BLaER1 treated with 17β-estradiol and CSF1 and Interleukin-3, amounts not matched to agents 10 nM and 100 nM (cell line): ENCODE measurements around the gene PRPS1.

Experiments used
- H3K27ac ChIP-seq, 11 experiments: shearing (Covaris generic); formaldehyde crosslinking; 2 replicates each; pipeline ENCODE4 v1.8.1; 2022
- H3K27me3 ChIP-seq, 11 experiments: shearing (Covaris generic); formaldehyde crosslinking; 2 replicates each; pipeline ENCODE4 v1.8.1; 2022
- H3K36me3 ChIP-seq, 11 experiments: shearing (Covaris generic); formaldehyde crosslinking; 2 replicates each; pipeline ENCODE4 v1.8.1; 2022
- H3K4me1 ChIP-seq, 10 experiments: shearing (Covaris generic); formaldehyde crosslinking; 2 replicates each; pipeline ENCODE4 v1.8.1; 2022
- H3K4me2 ChIP-seq, 11 experiments: shearing (Covaris generic); formaldehyde crosslinking; 2 replicates each; pipeline ENCODE4 v1.8.1; 2022
- H3K4me3 ChIP-seq, 10 experiments: shearing (Covaris generic); formaldehyde crosslinking; 2 replicates each; pipeline ENCODE4 v1.8.1; 2022
- H3K9ac ChIP-seq, 11 experiments: shearing (Covaris generic); formaldehyde crosslinking; 2 replicates each; pipeline ENCODE4 v1.8.1; 2022
- H3K9me3 ChIP-seq, 11 experiments: shearing (Covaris generic); formaldehyde crosslinking; replicated peaks in 1 of 11; 2 replicates each; pipeline ENCODE4 v1.8.1; 2022
- H4K20me1 ChIP-seq, 11 experiments: shearing (Covaris generic); formaldehyde crosslinking; 2 replicates each; pipeline ENCODE4 v1.8.1; 2022
- Cebpa-rat ChIP-seq, 11 experiments: shearing (Covaris generic); IDR thresholded peaks; 2 replicates each; pipeline ENCODE4 v1.8.1; 2022

Gene PRPS1

GRCh38 chrX:107674480-107675364, 46.4 kb downstream of the PRPS1 start:
- Histone ChIP-seq H3K9me3 (no peaks in the 10 kb centered on the region), H3K4me1 (peaks cover 65 to 76% (median 71%) of the 10 kb centered on the region in 10 experiments), H4K20me1 (peaks cover 0 to 27% (median 6%) of the 10 kb centered on the region in 11 experiments; a peak in 9 of 22 replicates), H3K27me3 (peaks cover 57 to 94% (median 89%) of the 10 kb centered on the region in 11 experiments), H3K9ac (peak overlapping the region; percentile 56 to 80 (median 72)), H3K36me3 (no peaks in the 10 kb centered on the region), H3K4me2 (peak overlapping the region; percentile 62 to 86 (median 80)), H3K4me3 (peak overlapping the region in 6 of 10 experiments; percentile 15 to 55 (median 38); a peak in 7 of 20 replicates), H3K27ac (peak overlapping the region; percentile 69 to 88 (median 83); a peak in 21 of 22 replicates)
- TF ChIP-seq Cebpa-rat (IDR thresholded peaks at IDR 0.05) = peak in 1 of 11 experiments; percentile 26; a peak in 1 of 22 replicates

- H3K4me2 ChIP-seq = peak overlapping the region; percentile 62 to 86 (median 80)
- H3K27ac ChIP-seq = peak overlapping the region; percentile 55 to 88 (median 83); a peak in 21 of 22 replicates
These were observed 47.0 kb downstream of the PRPS1 start for GRCh38 chrX:107675365-107675654.

GRCh38 chrX:107675823-107676555, 47.7 kb downstream of the PRPS1 start:
- Histone ChIP-seq H3K4me1 (peaks cover 68 to 85% (median 72%) of the 10 kb centered on the region in 10 experiments), H4K20me1 (peaks cover 0 to 27% (median 6%) of the 10 kb centered on the region in 11 experiments; a peak in 9 of 22 replicates), H3K4me2 (peak overlapping the region; percentile 62 to 86 (median 80)), H3K27me3 (peaks cover 70 to 94% (median 89%) of the 10 kb centered on the region in 11 experiments), H3K9ac (peak overlapping the region in 10 of 11 experiments; percentile 29 to 76 (median 72); a peak in 19 of 22 replicates), H3K9me3 (no peaks in the 10 kb centered on the region), H3K27ac (peak overlapping the region; percentile 12 to 88 (median 83); a peak in 21 of 22 replicates), H3K4me3 (peak overlapping the region in 4 of 10 experiments; percentile 9 to 41 (median 40); a peak in 4 of 20 replicates), H3K36me3 (no peaks in the 10 kb centered on the region)
- TF ChIP-seq Cebpa-rat (IDR thresholded peaks at IDR 0.05) = peak in 10 of 11 experiments; percentile 27 to 97 (median 90); a peak in 18 of 22 replicates

More at GRCh38 chrX:107675365-107675654, 47.0 kb downstream of the PRPS1 start:
- Histone ChIP-seq H3K4me3 (peak overlapping the region in 4 of 10 experiments; percentile 36 to 41 (median 40); a peak in 5 of 20 replicates), H3K27me3 (peaks cover 63 to 94% (median 89%) of the 10 kb centered on the region in 11 experiments), H4K20me1 (peaks cover 0 to 27% (median 6%) of the 10 kb centered on the region in 11 experiments; a peak in 9 of 22 replicates), H3K36me3 (no peaks in the 10 kb centered on the region), H3K9me3 (no peaks in the 10 kb centered on the region), H3K9ac (peak overlapping the region; percentile 56 to 80 (median 72); a peak in 18 of 22 replicates), H3K4me1 (peaks cover 68 to 82% (median 72%) of the 10 kb centered on the region in 10 experiments)
- TF ChIP-seq Cebpa-rat (IDR thresholded peaks at IDR 0.05) = no peak

GRCh38 chrX:107676559-107677378, 48.5 kb downstream of the PRPS1 start:
- no peaks in the 10 kb centered on the region for H3K36me3 ChIP-seq
- H3K9me3 ChIP-seq = no peaks in the 10 kb centered on the region
- peak overlapping the region in 3 of 10 experiments; percentile 9 to 40 (median 27); a peak in 2 of 20 replicates for H3K4me3 ChIP-seq
- peaks cover 77 to 94% (median 90%) of the 10 kb centered on the region in 11 experiments for H3K27me3 ChIP-seq
- no peak for TF ChIP-seq Cebpa-rat (IDR thresholded peaks at IDR 0.05)
- H3K4me1 ChIP-seq = peaks cover 68 to 85% (median 72%) of the 10 kb centered on the region in 10 experiments
- H4K20me1 ChIP-seq = peaks cover 0 to 27% (median 6%) of the 10 kb centered on the region in 11 experiments; a peak in 9 of 22 replicates
- H3K9ac ChIP-seq = peak overlapping the region in 10 of 11 experiments; percentile 29 to 76 (median 70); a peak in 19 of 22 replicates
- H3K4me2 ChIP-seq = peak overlapping the region; percentile 62 to 86 (median 80)
- H3K27ac ChIP-seq = peak overlapping the region; percentile 12 to 88 (median 83); a peak in 20 of 22 replicates

GRCh38 chrX:107677501-107677901, 49.2 kb downstream of the PRPS1 start:
- H3K9me3 ChIP-seq = no peaks in the 10 kb centered on the region
- no peak overlapping the region for H3K4me3 ChIP-seq
- peaks cover 84 to 100% (median 96%) of the 10 kb centered on the region in 11 experiments for H3K27me3 ChIP-seq
- peak overlapping the region in 7 of 11 experiments; percentile 12 to 88 (median 83); a peak in 12 of 22 replicates for H3K27ac ChIP-seq
- peaks cover 0 to 27% (median 6%) of the 10 kb centered on the region in 11 experiments; a peak in 9 of 22 replicates for H4K20me1 ChIP-seq
- TF ChIP-seq Cebpa-rat (IDR thresholded peaks at IDR 0.05) = no peak
- no peaks in the 10 kb centered on the region for H3K36me3 ChIP-seq
- no peak overlapping the region for H3K9ac ChIP-seq
- H3K4me1 ChIP-seq = peaks cover 65 to 84% (median 72%) of the 10 kb centered on the region in 10 experiments
- peak overlapping the region in 10 of 11 experiments; percentile 10 to 86 (median 80); a peak in 16 of 22 replicates for H3K4me2 ChIP-seq

GRCh38 chrX:107677909-107678308, 49.6 kb downstream of the PRPS1 start:
- peaks cover 0 to 27% (median 6%) of the 10 kb centered on the region in 11 experiments; a peak in 9 of 22 replicates for H4K20me1 ChIP-seq
- H3K9me3 ChIP-seq = no peaks in the 10 kb centered on the region
- TF ChIP-seq Cebpa-rat (IDR thresholded peaks at IDR 0.05) = no peak
- H3K4me1 ChIP-seq = peaks cover 63 to 84% (median 71%) of the 10 kb centered on the region in 10 experiments
- peak overlapping the region in 8 of 11 experiments; percentile 8 to 84 (median 29); a peak in 13 of 22 replicates for H3K27ac ChIP-seq
- peaks cover 88 to 100% (median 99%) of the 10 kb centered on the region in 11 experiments for H3K27me3 ChIP-seq
- H3K36me3 ChIP-seq = no peaks in the 10 kb centered on the region
- H3K4me2 ChIP-seq = peak overlapping the region; percentile 10 to 86 (median 70); a peak in 20 of 22 replicates
- H3K9ac ChIP-seq = no peak overlapping the region
- H3K4me3 ChIP-seq = no peak overlapping the region

- TF ChIP-seq Cebpa-rat (IDR thresholded peaks at IDR 0.05) = no peak
- H3K9me3 ChIP-seq = no peaks in the 10 kb centered on the region
- H3K27me3 ChIP-seq = peaks cover 94 to 100% (median 100%) of the 10 kb centered on the region in 11 experiments
- H3K4me2 ChIP-seq = peak overlapping the region; percentile 10 to 86 (median 65)
- H3K27ac ChIP-seq = peak overlapping the region in 7 of 11 experiments; percentile 15 to 82 (median 34); a peak in 12 of 22 replicates
- H4K20me1 ChIP-seq = peaks cover 0 to 18% (median 0%) of the 10 kb centered on the region in 11 experiments; a peak in 6 of 22 replicates
- no peak overlapping the region for H3K4me3 ChIP-seq
- H3K36me3 ChIP-seq = no peaks in the 10 kb centered on the region
- H3K9ac ChIP-seq = no peak overlapping the region
- H3K4me1 ChIP-seq = peaks cover 53 to 84% (median 72%) of the 10 kb centered on the region in 10 experiments
These were observed 50.8 kb downstream of the PRPS1 start for GRCh38 chrX:107678957-107679740.
